GM15510 (cell line): ENCODE results near the gene CLCN1.

ENCODE experiments used
- POLR2A ChIP-seq: IDR thresholded peaks from 3 replicates; pipeline ENCODE4 v1.6.1; 2011; ENCODE audit warnings: borderline replicate concordance; ENCODE audit not compliant: insufficient read length; ENCODE audit errors: extremely low read depth

Gene CLCN1

GRCh38 chr7:143315776-143316175, at the start of gene CLCN1:
Gene CLCN1, plus strand, starts transcription at chr7:143316111. Its CDS starts 102 bp downstream, at chr7:143316213.
- TF ChIP-seq POLR2A, result no peak

- TF ChIP-seq POLR2A, result no peak
Measured at GRCh38 chr7:143269251-143269650, 46.7 kb upstream of the CLCN1 start.

- no peak for TF ChIP-seq POLR2A
Measured at GRCh38 chr7:143271240-143271639, 44.7 kb upstream of the CLCN1 start.

GRCh38 chr7:143272871-143273270, 43.0 kb upstream of the CLCN1 start:
- TF ChIP-seq POLR2A, result no peak

GRCh38 chr7:143279186-143280098, 36.5 kb upstream of the CLCN1 start:
- no peak for TF ChIP-seq POLR2A

- no peak for TF ChIP-seq POLR2A
Measured at GRCh38 chr7:143280160-143280559, 35.8 kb upstream of the CLCN1 start.

GRCh38 chr7:143280566-143280965, 35.3 kb upstream of the CLCN1 start:
- no peak for TF ChIP-seq POLR2A

- no peak for TF ChIP-seq POLR2A
Measured at GRCh38 chr7:143281529-143281928, 34.4 kb upstream of the CLCN1 start.

- TF ChIP-seq POLR2A, result no peak
Measured at GRCh38 chr7:143282124-143282523, 33.8 kb upstream of the CLCN1 start.

GRCh38 chr7:143283381-143283780, 32.5 kb upstream of the CLCN1 start:
- TF ChIP-seq POLR2A, result no peak

GRCh38 chr7:143284591-143285469, 31.1 kb upstream of the CLCN1 start, which contains the start of gene TMEM139:
Gene TMEM139, plus strand, starts transcription at chr7:143284958. Its CDS starts 1,000 bp downstream, at chr7:143285958.
- TF ChIP-seq POLR2A, result no peak

GRCh38 chr7:143285470-143285778, 30.5 kb upstream of the CLCN1 start:
- no peak for TF ChIP-seq POLR2A

GRCh38 chr7:143285806-143286521, 29.9 kb upstream of the CLCN1 start:
- TF ChIP-seq POLR2A, result no peak

GRCh38 chr7:143286522-143286890, 29.4 kb upstream of the CLCN1 start:
- no peak for TF ChIP-seq POLR2A
